ACHN (cell line): Measurements from ENCODE around the gene TMEM59.
"Not testable (repeated sequence)": the region's sequence is repeated elsewhere in the genome, so short reads cannot be mapped to it uniquely, and the experiment has no call there.

Source experiments
- DNase-seq: peaks from one replicate; pipeline ENCODE4 v3.0.0-alpha.2; 2015
- in situ Hi-C: cut with HindIII; loops from 2 replicates; pipeline ENCODE4 v1.10.0; 2017; ENCODE audit warnings: low sequenced_read_pairs, low pct_ligation_motif_present, low pct_unique_long_range_greater_than_20kb

Gene TMEM59

DNA sequence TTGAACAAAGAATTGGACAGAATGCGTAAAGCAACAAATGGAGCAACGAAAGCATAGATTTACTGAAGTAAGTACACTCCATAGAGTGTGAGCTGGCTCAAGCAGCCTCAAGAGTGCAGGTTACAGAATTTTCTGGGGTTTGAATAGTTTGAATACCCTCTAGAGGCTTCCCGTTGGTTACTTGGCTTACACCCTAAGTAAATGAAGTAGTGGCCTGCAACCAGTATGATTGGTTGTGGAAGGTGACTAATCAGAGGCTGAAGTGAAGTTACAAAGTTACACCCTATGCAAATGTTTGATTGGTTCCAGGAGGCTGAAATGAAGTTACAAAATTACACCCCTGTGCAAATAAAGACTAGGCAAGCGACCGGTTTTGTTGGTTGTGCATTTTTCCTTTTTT is 11.3 kb upstream of the TMEM59 start:
- in situ Hi-C loops = no loop called here
- DNase-seq = no peak

- in situ Hi-C loops = no loop called here
- DNase-seq = no peak
These were observed 1.4 kb upstream of the TMEM59 start for GRCh38 chr1:54054438-54054749.

DNA sequence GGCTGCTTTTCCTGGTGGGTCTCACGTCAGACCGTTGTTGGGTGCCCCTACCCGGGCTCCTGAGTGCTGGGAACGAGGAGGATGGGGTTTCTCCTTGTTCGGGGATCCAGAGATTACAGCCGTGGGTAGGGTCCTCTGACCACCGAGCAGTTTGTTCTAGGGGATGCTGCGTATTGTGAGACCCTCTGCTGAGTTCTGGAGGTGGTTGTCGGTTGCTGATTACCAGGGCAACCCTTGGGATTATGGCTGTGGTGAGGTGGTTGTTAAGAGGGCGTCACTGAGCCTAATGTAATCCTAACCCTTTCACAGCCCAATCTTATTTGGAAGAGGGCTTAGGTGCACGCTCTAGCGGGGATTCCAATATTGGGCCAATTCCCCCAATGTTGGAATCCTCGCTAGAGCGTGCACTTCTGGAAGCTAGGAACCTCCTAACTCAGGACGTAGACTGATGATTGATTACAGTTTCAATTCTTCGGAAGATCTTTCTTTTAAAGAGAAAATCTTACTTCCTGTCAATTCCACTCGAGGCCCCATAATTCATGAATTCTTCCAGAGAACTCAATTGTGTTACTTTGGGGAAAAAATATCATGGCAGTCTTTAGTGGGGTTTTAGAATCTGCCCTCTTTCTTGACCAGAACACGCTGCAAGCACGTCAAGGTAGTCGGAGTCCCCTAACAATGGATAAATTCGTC is 887 bp upstream of the TMEM59 start:
- no peak for DNase-seq
- in situ Hi-C loops = no loop called here

DNA sequence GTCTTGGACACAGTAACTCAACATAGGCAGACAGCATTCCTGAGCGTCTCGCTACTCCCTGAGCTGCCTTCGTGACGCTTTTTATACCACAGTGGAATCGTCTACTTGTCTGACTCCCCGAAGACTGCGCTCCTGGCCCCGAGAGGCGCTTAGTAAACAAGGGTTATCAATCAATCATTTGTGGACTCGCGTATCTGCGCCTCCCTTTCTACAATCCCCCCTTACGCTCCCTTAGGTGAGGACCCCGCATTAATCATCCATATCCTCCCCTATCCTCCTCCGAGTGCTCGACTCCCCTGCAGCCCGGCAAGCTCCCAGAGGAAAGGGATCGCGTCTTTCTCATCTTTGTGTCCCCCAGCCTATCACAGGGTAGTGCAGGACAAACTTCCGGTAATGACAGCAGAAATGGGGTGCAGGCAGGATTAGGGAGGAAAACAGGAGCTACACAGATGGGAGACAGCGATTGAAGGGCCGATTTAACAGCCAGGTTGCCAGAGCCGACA is 522 bp downstream of the TMEM59 start:
- peak; percentile 50 for DNase-seq

GRCh38 chr1:54051933-54052430 is 1.0 kb downstream of the TMEM59 start:
- in situ Hi-C loops = no loop called here
- peak; percentile 5 for DNase-seq

More for the DNA sequence above, 522 bp downstream of the TMEM59 start:
- in situ Hi-C loops = no loop called here

GRCh38 chr1:54050435-54050834 is 2.6 kb downstream of the TMEM59 start:
- in situ Hi-C loops, DNase-seq: not testable (repeated sequence)

GRCh38 chr1:54047384-54048305 is 5.4 kb downstream of the TMEM59 start:
- no peak for DNase-seq
- in situ Hi-C loops = no loop called here

GRCh38 chr1:54046671-54047383 is 6.2 kb downstream of the TMEM59 start:
- in situ Hi-C loops = no loop called here
- no peak for DNase-seq

DNA sequence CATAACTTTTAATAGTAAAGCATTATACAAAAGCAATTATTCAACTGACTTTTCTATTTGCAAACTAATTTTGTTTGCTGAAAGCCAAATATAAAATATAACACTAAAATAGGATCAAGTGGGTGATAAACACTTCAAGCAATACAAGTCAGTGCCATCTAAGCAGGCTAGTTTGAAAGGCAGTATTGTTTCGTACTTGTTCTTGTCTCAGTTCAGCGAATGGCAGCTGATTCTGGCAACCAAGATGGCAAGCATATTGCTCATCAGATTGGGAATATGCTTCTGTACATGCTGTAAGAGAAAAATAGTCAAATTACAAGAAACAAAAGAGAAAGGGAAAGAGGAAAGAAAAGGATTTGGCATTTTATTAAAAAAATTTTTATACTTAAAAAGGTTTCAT is 7.5 kb downstream of the TMEM59 start:
- no peak for DNase-seq
- in situ Hi-C loops = no loop called here

DNA sequence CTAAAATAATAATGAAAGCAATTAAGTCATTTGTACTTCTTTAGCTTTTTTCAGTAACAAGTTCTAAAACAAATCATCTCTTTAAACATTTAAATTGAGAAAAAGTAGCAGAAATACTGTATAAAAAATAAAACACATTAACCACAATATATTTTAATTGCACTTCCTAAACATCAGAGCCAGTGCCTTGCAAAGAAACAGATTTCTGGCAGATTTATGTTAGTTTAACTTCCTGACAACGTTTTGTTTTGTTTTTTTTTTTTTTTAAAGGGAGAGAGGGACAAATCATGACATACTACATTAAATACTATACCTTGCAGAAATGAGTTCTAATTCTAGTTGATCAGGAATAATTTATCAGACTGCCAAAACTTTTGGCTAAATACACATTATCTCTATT is 11.2 kb downstream of the TMEM59 start:
- DNase-seq = no peak
- in situ Hi-C loops = no loop called here

DNA sequence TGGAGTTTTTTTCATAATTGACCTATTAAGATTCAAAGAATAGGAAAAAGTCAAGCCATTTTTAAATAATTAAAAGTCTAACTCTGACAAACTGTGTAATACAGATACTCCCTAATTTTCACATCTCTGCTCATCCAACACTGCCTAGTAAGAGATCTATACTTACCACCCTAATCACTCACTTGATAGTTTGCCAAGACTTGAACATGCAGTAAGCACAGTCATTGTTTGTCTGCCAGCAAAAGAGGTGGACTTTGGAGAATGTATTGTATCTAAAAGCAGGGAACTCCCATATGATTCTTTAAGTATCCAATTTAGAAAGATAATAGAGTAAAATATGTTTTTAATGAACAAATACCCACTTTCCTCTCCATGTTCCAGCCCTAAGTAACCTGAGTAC is 15.5 kb downstream of the TMEM59 start:
- DNase-seq = no peak
- in situ Hi-C loops = no loop called here

- in situ Hi-C loops = no loop called here
- no peak for DNase-seq
These were observed 24.4 kb downstream of the TMEM59 start for GRCh38 chr1:54028306-54029251.

GRCh38 chr1:54027848-54028247 is 25.2 kb downstream of the TMEM59 start:
- DNase-seq = no peak
- in situ Hi-C loops = no loop called here

- DNase-seq, in situ Hi-C loops: not testable (repeated sequence)
These were observed 28.2 kb downstream of the TMEM59 start for GRCh38 chr1:54024811-54025210.

GRCh38 chr1:54024358-54024757 is 28.6 kb downstream of the TMEM59 start:
- DNase-seq = no peak
- in situ Hi-C loops = no loop called here

- in situ Hi-C loops, DNase-seq: not testable (repeated sequence)
These were observed 33.3 kb downstream of the TMEM59 start for GRCh38 chr1:54019562-54020176.

DNA sequence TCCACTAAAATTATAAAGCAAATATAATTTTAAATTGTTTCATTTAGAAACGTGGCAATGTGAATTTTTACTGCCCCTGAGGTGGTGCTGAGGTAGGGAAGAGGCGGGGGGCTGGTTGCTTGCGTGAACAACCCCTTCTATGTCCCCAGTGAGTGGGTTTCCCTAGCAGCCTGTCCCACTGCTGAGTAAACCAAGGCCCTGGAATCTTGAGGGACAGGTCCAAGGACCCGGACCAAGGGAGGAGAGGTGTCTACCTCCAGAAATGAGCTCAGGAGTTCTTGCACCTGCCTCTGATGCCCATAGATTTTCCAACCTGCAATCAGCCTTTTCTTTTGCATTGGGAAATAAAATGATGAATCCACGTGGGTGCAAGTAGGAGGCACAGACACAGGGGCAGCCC is 34.4 kb downstream of the TMEM59 start:
- no peak for DNase-seq
- in situ Hi-C loops = no loop called here

DNA sequence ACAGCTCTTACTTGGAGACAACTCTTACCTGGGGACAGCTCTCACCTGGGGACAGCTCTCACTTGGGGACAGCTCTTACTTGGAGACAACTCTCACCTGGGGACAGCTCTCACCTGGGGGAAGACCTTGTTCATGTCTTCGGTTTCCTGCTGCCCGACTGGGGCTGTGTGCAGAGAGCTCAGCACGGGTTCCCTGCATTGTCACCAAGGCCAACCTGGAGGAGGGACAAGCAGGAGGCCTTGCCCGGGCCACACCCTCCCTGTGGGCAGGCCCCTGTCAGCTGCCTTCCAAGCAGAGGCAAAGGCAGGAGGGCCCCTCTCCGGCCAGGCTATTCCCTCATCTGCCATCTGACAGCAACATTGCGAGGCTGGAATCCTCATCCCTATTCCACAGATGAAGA is 35.0 kb downstream of the TMEM59 start, which contains the start of gene LDLRAD1:
TSS of gene LDLRAD1 (minus strand) at position 208 of the 400 bp plus-strand sequence. CDS start at position 134, 74 bp downstream.
- in situ Hi-C loops = no loop called here
- no peak for DNase-seq
